Keratinocyte (primary cell): Measurements from ENCODE around the gene TGM1. TPM values are rescaled to one million over a fixed set of nuclear protein-coding genes. Genes with fewer than 3 reads are reported as not detected.

Experiments
- DNase-seq: peaks from one replicate; pipeline ENCODE4 v3.0.0-alpha.2; 2011; ENCODE audit warnings: low read depth, missing footprints, low spot score
- FAIRE-seq: peaks from 2 replicates; lab custom pipeline; 2011; peaks lifted over from hg19 to GRCh38; lab: Jason Lieb, UNC
- H2AFZ ChIP-seq: 2 replicates; pipeline ENCODE4 v1.6.0; 2012; ENCODE audit warnings: low read length, control low read depth, inconsistent platforms; ENCODE audit not compliant: control insufficient read depth
- H3K27ac ChIP-seq: 2 replicates; pipeline ENCODE4 v1.5.1; 2011; ENCODE audit warnings: low read length; ENCODE audit not compliant: control insufficient read depth, insufficient read depth
- H3K27me3 ChIP-seq: 3 replicates; pipeline ENCODE4 v1.6.0; 2011; ENCODE audit warnings: low read length; ENCODE audit not compliant: control insufficient read depth, insufficient read depth; ENCODE audit errors: extremely low read depth
- H3K36me3 ChIP-seq, 2 experiments: 2 replicates in 1 of 2; 3 replicates in 1 of 2; pipeline ENCODE4 v1.5.1; 2011; ENCODE audit warnings: low read length in 2 of 2, mild to moderate bottlenecking in 1 of 2; ENCODE audit not compliant: control insufficient read depth in 2 of 2, insufficient read depth in 2 of 2; ENCODE audit errors: extremely low read depth in 1 of 2
- H3K4me1 ChIP-seq: 3 replicates; pipeline ENCODE4 v1.5.1; 2011; ENCODE audit warnings: low read length; ENCODE audit not compliant: control insufficient read depth, insufficient read depth; ENCODE audit errors: extremely low read depth
- H3K4me2 ChIP-seq: 3 replicates; pipeline ENCODE4 v1.6.0; 2011; ENCODE audit warnings: low read depth, low read length; ENCODE audit not compliant: control insufficient read depth, insufficient read depth; ENCODE audit errors: extremely low read depth
- H3K4me3 ChIP-seq, 3 experiments: fragments of 200-600 bp in 1 of 3; sonication (generic) in 1 of 3; 2 replicates in 2 of 3; 3 replicates in 1 of 3; pipeline ENCODE4 v1.5.1; 2011 to 2016; ENCODE audit warnings: low read length in 3 of 3, mild to moderate bottlenecking in 3 of 3, control low read depth in 2 of 3, inconsistent platforms in 1 of 3, low read depth in 1 of 3, mixed read lengths in 1 of 3, mixed run types in 1 of 3, moderate library complexity in 1 of 3; ENCODE audit not compliant: control insufficient read depth in 2 of 3, insufficient read depth in 2 of 3; ENCODE audit errors: extremely low read depth in 1 of 3
- H3K79me2 ChIP-seq: 2 replicates; pipeline ENCODE4 v1.6.0; 2012; ENCODE audit warnings: low read length; ENCODE audit not compliant: control insufficient read depth, insufficient read depth
- H3K9ac ChIP-seq: 3 replicates; pipeline ENCODE4 v1.6.0; 2011; ENCODE audit warnings: low read length; ENCODE audit not compliant: control insufficient read depth, insufficient read depth; ENCODE audit errors: extremely low read depth
- H3K9me1 ChIP-seq: 3 replicates; pipeline ENCODE4 v1.6.0; 2011; ENCODE audit warnings: low read length; ENCODE audit not compliant: control insufficient read depth, insufficient read depth; ENCODE audit errors: extremely low read depth
- H3K9me3 ChIP-seq: 2 replicates; pipeline ENCODE4 v1.5.1; 2012; ENCODE audit warnings: low read depth, low read length; ENCODE audit not compliant: control insufficient read depth
- H4K20me1 ChIP-seq: 3 replicates; pipeline ENCODE4 v1.6.0; 2011; ENCODE audit warnings: low read length; ENCODE audit not compliant: control insufficient read depth, insufficient read depth; ENCODE audit errors: extremely low read depth
- EZH2 ChIP-seq: IDR thresholded peaks from one replicate; pipeline ENCODE4 v1.6.1; 2012; ENCODE audit warnings: inconsistent platforms, mild to moderate bottlenecking, low read length, moderate library complexity
- dilution Hi-C: fragments of 300-500 bp; cut with MboI; formaldehyde crosslinking; loops from one replicate; pipeline ENCODE4 v1.7.0; 2020; ENCODE audit warnings: low sequenced_read_pairs; ENCODE audit not compliant: extremely low pct_ligation_motif_present
- polyA plus RNA-seq, 5 experiments: library from polyadenylated mRNA; depleted of rRNA in 3 of 5; stranded (reverse) in 3 of 5; stranded (forward) in 1 of 5; unstranded in 1 of 5; fragments of >200 nt; gene quantifications; 1 replicate in 1 of 5; 2 replicates in 3 of 5; 3 replicates in 1 of 5; pipeline versions ENCODE4 v1.2.1 to v1.2.3, GENCODE V29; 2011 to 2012; ENCODE audit warnings: missing spikeins in 2 of 5, low read depth in 1 of 5, low replicate concordance in 1 of 5
- TF ChIP-seq, protein P1 (sequence below), 3 experiments: IDR thresholded peaks in 1 of 3; conservative IDR thresholded peaks in 1 of 3; optimal IDR thresholded peaks in 1 of 3; 2 replicates in 2 of 3; 3 replicates in 1 of 3; pipeline versions ENCODE3 to v1.5.1; 2011; ENCODE audit warnings: low read length in 3 of 3, mild to moderate bottlenecking in 3 of 3, moderate library complexity in 2 of 3, control low read depth in 1 of 3, inconsistent platforms in 1 of 3; ENCODE audit not compliant: insufficient read depth in 2 of 3; ENCODE audit errors: extremely low read depth in 1 of 3

Gene TGM1
- polyA plus RNA-seq, 1 donor (not counting 4 experiments of a cell fraction or from before 2014, with no cell fraction given) = 16.1 TPM

DNA sequence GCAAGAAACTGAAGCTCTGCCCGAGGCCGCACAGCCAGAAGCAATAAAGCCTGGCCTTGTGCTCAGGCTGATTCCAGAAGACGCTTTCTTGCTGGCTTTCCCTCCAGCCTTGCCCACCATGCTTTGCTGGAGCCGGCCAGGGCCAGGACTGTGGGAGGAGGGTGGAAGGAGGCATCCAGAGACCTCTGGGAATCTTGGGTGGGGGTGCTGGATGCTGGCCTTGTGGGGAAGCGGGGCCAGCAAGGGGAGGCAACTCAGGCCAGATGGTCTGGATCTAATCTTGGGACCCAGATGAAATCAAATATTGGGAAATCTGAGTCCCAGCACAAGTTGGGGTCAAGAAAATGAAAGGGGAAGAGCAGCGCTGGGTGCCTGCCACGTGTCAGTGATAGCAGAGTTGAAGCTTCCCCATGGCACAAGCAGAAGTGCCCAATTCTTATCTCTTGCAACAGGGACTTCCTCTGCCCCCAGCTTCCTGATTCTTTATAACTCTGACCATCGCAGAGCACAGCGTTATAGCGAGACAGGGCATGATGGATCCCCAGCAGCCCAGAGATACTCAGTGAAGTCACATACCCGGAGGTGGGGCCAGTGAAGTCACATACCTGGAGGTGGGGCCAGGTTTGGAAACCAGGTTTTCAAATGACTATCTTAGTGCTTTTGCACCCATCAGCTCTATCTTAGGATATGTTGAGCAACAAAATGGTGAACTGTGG is 14.8 kb upstream of the TGM1 start:
- Histone ChIP-seq H3K9me1 (no peaks in the 10 kb centered on the region), H3K4me2 (no peak overlapping the region), H2AFZ (no peak overlapping the region), H3K9me3 (no peaks in the 10 kb centered on the region), H3K4me3 (no peak overlapping the region), H3K79me2 (no peaks in the 10 kb centered on the region), H4K20me1 (no peaks in the 10 kb centered on the region), H3K27me3 (no peaks in the 10 kb centered on the region), H3K4me1 (peaks cover 36% of the 10 kb centered on the region), H3K27ac (no peak overlapping the region), H3K9ac (no peak overlapping the region), H3K36me3 (no peaks in the 10 kb centered on the region)
- TF ChIP-seq, protein P1, sequence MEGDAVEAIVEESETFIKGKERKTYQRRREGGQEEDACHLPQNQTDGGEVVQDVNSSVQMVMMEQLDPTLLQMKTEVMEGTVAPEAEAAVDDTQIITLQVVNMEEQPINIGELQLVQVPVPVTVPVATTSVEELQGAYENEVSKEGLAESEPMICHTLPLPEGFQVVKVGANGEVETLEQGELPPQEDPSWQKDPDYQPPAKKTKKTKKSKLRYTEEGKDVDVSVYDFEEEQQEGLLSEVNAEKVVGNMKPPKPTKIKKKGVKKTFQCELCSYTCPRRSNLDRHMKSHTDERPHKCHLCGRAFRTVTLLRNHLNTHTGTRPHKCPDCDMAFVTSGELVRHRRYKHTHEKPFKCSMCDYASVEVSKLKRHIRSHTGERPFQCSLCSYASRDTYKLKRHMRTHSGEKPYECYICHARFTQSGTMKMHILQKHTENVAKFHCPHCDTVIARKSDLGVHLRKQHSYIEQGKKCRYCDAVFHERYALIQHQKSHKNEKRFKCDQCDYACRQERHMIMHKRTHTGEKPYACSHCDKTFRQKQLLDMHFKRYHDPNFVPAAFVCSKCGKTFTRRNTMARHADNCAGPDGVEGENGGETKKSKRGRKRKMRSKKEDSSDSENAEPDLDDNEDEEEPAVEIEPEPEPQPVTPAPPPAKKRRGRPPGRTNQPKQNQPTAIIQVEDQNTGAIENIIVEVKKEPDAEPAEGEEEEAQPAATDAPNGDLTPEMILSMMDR (optimal IDR thresholded peaks at IDR 0.05 in 1 of 3, IDR thresholded peaks at IDR 0.05 in 1 of 3, conservative IDR thresholded peaks at IDR 0.05 in 1 of 3; ENCODE audit: extremely low read depth in 1 of 3, insufficient read depth in 2 of 3, low read length in 3 of 3) = no peak
- TF ChIP-seq EZH2 = no peak
- FAIRE-seq (no peak), DNase-seq (no peak)
- dilution Hi-C loops = no loop called here

DNA sequence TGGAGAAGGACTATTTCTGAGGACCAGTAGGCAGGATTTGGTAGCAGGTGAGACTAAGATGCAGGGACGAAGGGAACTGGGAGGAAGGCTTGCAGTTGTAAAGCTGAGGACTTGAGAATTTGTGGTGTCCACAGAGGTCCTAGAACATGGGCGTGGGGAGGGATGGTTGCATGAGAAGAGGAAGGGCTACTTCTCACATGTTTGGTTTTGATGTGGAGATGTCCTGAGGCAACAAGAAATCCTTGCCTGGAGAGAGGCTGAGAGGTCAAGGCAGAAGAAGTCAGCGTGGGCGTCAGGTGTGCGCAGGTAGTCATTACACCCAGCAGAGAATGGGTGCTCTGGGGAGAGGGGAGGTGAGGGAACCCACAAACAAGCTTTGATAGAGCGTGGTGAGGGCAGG is 14.1 kb upstream of the TGM1 start:
- Histone ChIP-seq H3K36me3 (no peaks in the 10 kb centered on the region), H3K4me2 (no peak overlapping the region), H3K9me1 (no peaks in the 10 kb centered on the region), H3K9ac (no peak overlapping the region), H2AFZ (no peak overlapping the region), H3K9me3 (no peaks in the 10 kb centered on the region), H3K79me2 (no peaks in the 10 kb centered on the region), H4K20me1 (no peaks in the 10 kb centered on the region), H3K4me3 (no peak overlapping the region), H3K27ac (no peak overlapping the region), H3K4me1 (peaks cover 43% of the 10 kb centered on the region), H3K27me3 (no peaks in the 10 kb centered on the region)
- FAIRE-seq (no peak), DNase-seq (no peak)
- TF ChIP-seq, protein P1 (optimal IDR thresholded peaks at IDR 0.05 in 1 of 3, IDR thresholded peaks at IDR 0.05 in 1 of 3, conservative IDR thresholded peaks at IDR 0.05 in 1 of 3; ENCODE audit: extremely low read depth in 1 of 3, insufficient read depth in 2 of 3, low read length in 3 of 3) = no peak
- no peak for TF ChIP-seq EZH2
- dilution Hi-C loops = no loop called here
